ENCODE results near the gene ALOXE3. TPM values are rescaled to one million over a fixed set of nuclear protein-coding genes. Genes with fewer than 3 reads are reported as not detected.

ALOXE3 gene
- total and polyA plus RNA-seq, 4 experiments from 2014 or later, result 0.20 to 0.33 (median 0.32) TPM; not detected in 1

- H3K27me3 ChIP-seq (ENCODE audit: insufficient read depth, low read length), result peaks cover 20% of the 10 kb centered on the region
- Mint-ChIP-seq H3K36me3 (peaks cover 0 to 35% of the 10 kb centered on the region in 2 donors), H3K27me3 (peaks cover 12 to 35% of the 10 kb centered on the region in 2 donors), H3K27ac (peak overlapping the region; percentile 69 to 100 (median 89)), H3K4me3 (peak overlapping the region; percentile 85 to 99 (median 92)), H3K4me1 (peaks cover 48 to 70% (median 59%) of the 10 kb centered on the region in 4 donors), H3K9me3 (peaks cover 0 to 26% (median 0%) of the 10 kb centered on the region in 8 donors)
- ChIA-PET CTCF (ENCODE audit: partially characterized antibody) (interaction anchor here (0.6 to 2.8 kb wide), 6 partner anchors 14 to 1077 kb away, joined by 3 to 21 read pairs (median 4); no protein-coding TSS in a partner anchor), POLR2A (ENCODE audit: partially characterized antibody) (interaction anchor here (0.8 to 9.5 kb wide), 18 partner anchors 14 to 438 kb away, joined by 3 to 152 read pairs (median 4); partner anchors contain the start of genes BORCS6, CTC1, RNF227 and SLC25A35)
- H3K4me3 ChIP-seq (ENCODE audit: low read length in 2 of 2), result peak overlapping the region; percentile 49 to 68
- intact Hi-C loops (cut with micrococcal nuclease), result loop anchor here (1.0 kb wide), 1 partner anchor 14 kb away; no protein-coding TSS in a partner anchor
- DNase-seq, result peak in 4 of 5 donors; percentile 21 to 27 (median 23)
- no peaks in the 10 kb centered on the region for H3K36me3 ChIP-seq (ENCODE audit: insufficient read depth, low read length)
- no peak overlapping the region for H3K27ac ChIP-seq (ENCODE audit: low read depth, low read length)
- H3K4me1 ChIP-seq (ENCODE audit: insufficient read depth, low read length), result peaks cover 69% of the 10 kb centered on the region
- H3K9me3 ChIP-seq (ENCODE audit: control insufficient read depth in 1 of 2, low read length in 2 of 2), result no peaks in the 10 kb centered on the region
Observed at GRCh38 chr17:8124350-8125153, 6.2 kb upstream of the ALOXE3 start.

GRCh38 chr17:8123695-8124349 is 5.5 kb upstream of the ALOXE3 start, which contains the start of gene HES7:
HES7 (minus strand) TSS chr17:8124106; CDS start chr17:8124084, 22 bp downstream.
- DNase-seq, result no peak
- CTCF ChIA-PET (ENCODE audit: partially characterized antibody), result interaction anchor here (0.7 to 2.8 kb wide), 7 partner anchors 13 to 177 kb away, joined by 3 to 21 read pairs (median 4); no protein-coding TSS in a partner anchor

GRCh38 chr17:8122924-8123694 is 4.8 kb upstream of the ALOXE3 start:
- no peaks in the 10 kb centered on the region for H3K9me3 ChIP-seq (ENCODE audit: control insufficient read depth in 1 of 2, low read length in 2 of 2)
- H3K27me3 ChIP-seq (ENCODE audit: insufficient read depth, low read length), result peaks cover 20% of the 10 kb centered on the region
- H3K27ac ChIP-seq (ENCODE audit: low read depth, low read length), result no peak overlapping the region
- peaks cover 55 to 84% (median 70%) of the 10 kb centered on the region in 4 donors for H3K4me1 Mint-ChIP-seq
- peak; percentile 46 to 57 (median 51) for DNase-seq
- peaks cover 0 to 48% of the 10 kb centered on the region in 2 donors for H3K36me3 Mint-ChIP-seq
- peaks cover 74% of the 10 kb centered on the region for H3K4me1 ChIP-seq (ENCODE audit: insufficient read depth, low read length)
- no peaks in the 10 kb centered on the region for H3K36me3 ChIP-seq (ENCODE audit: insufficient read depth, low read length)
- H3K4me3 Mint-ChIP-seq, result peak overlapping the region; percentile 85 to 99 (median 92)
- peak overlapping the region; percentile 20 to 100 (median 79) for H3K27ac Mint-ChIP-seq
- POLR2A ChIA-PET (ENCODE audit: partially characterized antibody), result interaction anchor here (0.6 to 9.5 kb wide), 15 partner anchors 15 to 129 kb away, joined by 3 to 152 read pairs (median 6); partner anchors contain the start of gene BORCS6
- peaks cover 12 to 47% of the 10 kb centered on the region in 2 donors for H3K27me3 Mint-ChIP-seq
- intact Hi-C loops (cut with micrococcal nuclease), result no loop called here
- CTCF ChIA-PET (ENCODE audit: partially characterized antibody), result interaction anchor here (0.7 to 2.8 kb wide), 6 partner anchors 13 to 44 kb away, joined by 3 to 21 read pairs (median 3); no protein-coding TSS in a partner anchor
- peak overlapping the region; percentile 49 to 68 for H3K4me3 ChIP-seq (ENCODE audit: low read length in 2 of 2)
- peaks cover 0 to 33% (median under 1%) of the 10 kb centered on the region in 8 donors for H3K9me3 Mint-ChIP-seq

More at GRCh38 chr17:8123695-8124349, 5.5 kb upstream of the ALOXE3 start, which contains the start of gene HES7:
- peaks cover 49 to 77% (median 64%) of the 10 kb centered on the region in 4 donors for H3K4me1 Mint-ChIP-seq
- POLR2A ChIA-PET (ENCODE audit: partially characterized antibody), result interaction anchor here (0.8 to 9.5 kb wide), 17 partner anchors 14 to 438 kb away, joined by 3 to 152 read pairs (median 5); partner anchors contain the start of genes BORCS6, CTC1, RNF227 and SLC25A35
- intact Hi-C loops (cut with micrococcal nuclease), result no loop called here
- Histone ChIP-seq H3K27me3 (ENCODE audit: insufficient read depth, low read length) (peaks cover 20% of the 10 kb centered on the region), H3K36me3 (ENCODE audit: insufficient read depth, low read length) (no peaks in the 10 kb centered on the region), H3K27ac (ENCODE audit: low read depth, low read length) (no peak within 1 kb of the TSS), H3K4me1 (ENCODE audit: insufficient read depth, low read length) (peaks cover 69% of the 10 kb centered on the region), H3K9me3 (ENCODE audit: control insufficient read depth in 1 of 2, low read length in 2 of 2) (no peaks in the 10 kb centered on the region), H3K4me3 (ENCODE audit: low read length in 2 of 2) (peak within 1 kb of the TSS; percentile 49 to 68)
- peak within 1 kb of the TSS; percentile 85 to 99 (median 92) for H3K4me3 Mint-ChIP-seq
- H3K36me3 Mint-ChIP-seq, result peaks cover 0 to 41% of the 10 kb centered on the region in 2 donors
- peaks cover 12 to 40% of the 10 kb centered on the region in 2 donors for H3K27me3 Mint-ChIP-seq
- peak within 1 kb of the TSS; percentile 77 to 100 (median 89) for H3K27ac Mint-ChIP-seq
- H3K9me3 Mint-ChIP-seq, result peaks cover 0 to 32% (median under 1%) of the 10 kb centered on the region in 8 donors

- Mint-ChIP-seq H3K4me1 (peaks cover 58 to 91% (median 75%) of the 10 kb centered on the region in 4 donors), H3K27me3 (peaks cover 12 to 48% of the 10 kb centered on the region in 2 donors), H3K27ac (peak overlapping the region in 4 of 7 donors; percentile 72 to 100 (median 78)), H3K36me3 (peaks cover 0 to 49% of the 10 kb centered on the region in 2 donors), H3K9me3 (peaks cover 0 to 33% (median under 1%) of the 10 kb centered on the region in 8 donors), H3K4me3 (peak overlapping the region; percentile 82 to 99 (median 92))
- Histone ChIP-seq H3K36me3 (ENCODE audit: insufficient read depth, low read length) (no peaks in the 10 kb centered on the region), H3K9me3 (ENCODE audit: control insufficient read depth in 1 of 2, low read length in 2 of 2) (no peaks in the 10 kb centered on the region), H3K4me1 (ENCODE audit: insufficient read depth, low read length) (peaks cover 80% of the 10 kb centered on the region), H3K4me3 (ENCODE audit: low read length in 2 of 2) (peak overlapping the region; percentile 49), H3K27ac (ENCODE audit: low read depth, low read length) (no peak overlapping the region), H3K27me3 (ENCODE audit: insufficient read depth, low read length) (peaks cover 20% of the 10 kb centered on the region)
- POLR2A ChIA-PET (ENCODE audit: partially characterized antibody), result interaction anchor here (0.6 to 9.5 kb wide), 12 partner anchors 12 to 130 kb away, joined by 3 to 152 read pairs (median 5); partner anchors contain the start of gene BORCS6
- DNase-seq, result no peak
- intact Hi-C loops (cut with micrococcal nuclease), result no loop called here
- CTCF ChIA-PET (ENCODE audit: partially characterized antibody), result interaction anchor here (0.9 to 2.8 kb wide), 5 partner anchors 12 to 43 kb away, joined by 3 to 21 read pairs (median 3); no protein-coding TSS in a partner anchor
Observed at GRCh38 chr17:8122422-8122923, 4.2 kb upstream of the ALOXE3 start.

- Histone ChIP-seq H3K4me3 (ENCODE audit: low read length in 2 of 2) (peak overlapping the region in 1 of 2 donors; percentile 49), H3K27ac (ENCODE audit: low read depth, low read length) (no peak overlapping the region), H3K9me3 (ENCODE audit: control insufficient read depth in 1 of 2, low read length in 2 of 2) (no peaks in the 10 kb centered on the region), H3K27me3 (ENCODE audit: insufficient read depth, low read length) (peaks cover 20% of the 10 kb centered on the region), H3K36me3 (ENCODE audit: insufficient read depth, low read length) (no peaks in the 10 kb centered on the region), H3K4me1 (ENCODE audit: insufficient read depth, low read length) (peaks cover 78% of the 10 kb centered on the region)
- POLR2A ChIA-PET (ENCODE audit: partially characterized antibody), result interaction anchor here (0.6 to 9.5 kb wide), 11 partner anchors 12 to 101 kb away, joined by 3 to 152 read pairs (median 4); partner anchors contain the start of gene BORCS6
- peak in 4 of 5 donors; percentile 27 to 44 (median 36) for DNase-seq
- Mint-ChIP-seq H3K9me3 (peaks cover 0 to 33% (median under 1%) of the 10 kb centered on the region in 8 donors), H3K4me1 (peaks cover 54 to 86% (median 71%) of the 10 kb centered on the region in 4 donors), H3K36me3 (peaks cover 0 to 48% of the 10 kb centered on the region in 2 donors), H3K27me3 (peaks cover 12 to 44% of the 10 kb centered on the region in 2 donors), H3K4me3 (peak overlapping the region; percentile 82 to 99 (median 92)), H3K27ac (peak overlapping the region in 3 of 7 donors; percentile 61 to 100 (median 77))
- intact Hi-C loops (cut with micrococcal nuclease), result no loop called here
- CTCF ChIA-PET (ENCODE audit: partially characterized antibody), result interaction anchor here (0.7 kb wide), 1 partner anchor 89 kb away, joined by 3 read pairs; the partner anchor contains the start of gene AURKB
Observed at GRCh38 chr17:8121681-8122421, 3.5 kb upstream of the ALOXE3 start.

Data from CD4-positive, alpha-beta memory T cell (primary cell).